ENCODE data around the gene PLAC8L1. TPM values are rescaled to one million over a fixed set of nuclear protein-coding genes. Genes with fewer than 3 reads are reported as not detected.
"Not testable (repeated sequence)": the region's sequence is repeated elsewhere in the genome, so short reads cannot be mapped to it uniquely, and the experiment has no call there.

The PLAC8L1 gene, protein sequence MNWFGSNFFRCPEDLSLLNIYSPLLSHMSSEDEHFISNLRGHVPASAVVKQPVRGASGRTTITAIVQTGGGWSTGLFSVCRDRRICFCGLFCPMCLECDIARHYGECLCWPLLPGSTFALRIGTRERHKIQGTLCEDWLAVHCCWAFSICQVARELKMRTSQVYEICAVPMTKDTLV
- total RNA-seq, result 0.45 TPM
- long read RNA-seq, result 0 reads

GRCh38 chr5:146105477-146105876 is at the start of gene PLAC8L1:
TSS of gene PLAC8L1 (minus strand) at chr5:146105577. CDS start at chr5:146104311, 1,266 bp downstream.
- ATAC-seq (no peak), DNase-seq (no peak)
- intact Hi-C loops (cut with micrococcal nuclease), result no loop called here

DNA sequence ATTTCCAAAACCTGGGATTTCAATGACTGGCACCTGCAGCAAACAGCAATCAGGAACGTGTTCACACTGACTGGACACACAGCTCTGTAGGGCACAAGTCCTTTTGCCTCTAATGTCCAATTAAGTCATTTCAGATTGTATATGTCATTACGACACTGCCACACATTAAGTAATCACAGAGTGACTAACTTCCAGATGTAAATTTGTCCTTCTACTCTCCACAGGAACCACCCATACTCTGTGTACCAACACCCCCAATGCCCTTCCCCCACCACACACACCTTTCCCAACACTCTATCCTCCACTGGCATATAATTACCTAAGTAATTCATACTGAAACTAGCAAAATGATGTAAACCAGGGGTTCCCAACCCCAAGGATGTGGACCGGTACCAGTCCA is 46.6 kb upstream of the PLAC8L1 start:
- intact Hi-C loops (cut with micrococcal nuclease), result loop anchor here (10.0 kb wide), 1 partner anchor 113 kb away; no protein-coding TSS in a partner anchor
- ATAC-seq, result no peak
- no peak for DNase-seq

DNA sequence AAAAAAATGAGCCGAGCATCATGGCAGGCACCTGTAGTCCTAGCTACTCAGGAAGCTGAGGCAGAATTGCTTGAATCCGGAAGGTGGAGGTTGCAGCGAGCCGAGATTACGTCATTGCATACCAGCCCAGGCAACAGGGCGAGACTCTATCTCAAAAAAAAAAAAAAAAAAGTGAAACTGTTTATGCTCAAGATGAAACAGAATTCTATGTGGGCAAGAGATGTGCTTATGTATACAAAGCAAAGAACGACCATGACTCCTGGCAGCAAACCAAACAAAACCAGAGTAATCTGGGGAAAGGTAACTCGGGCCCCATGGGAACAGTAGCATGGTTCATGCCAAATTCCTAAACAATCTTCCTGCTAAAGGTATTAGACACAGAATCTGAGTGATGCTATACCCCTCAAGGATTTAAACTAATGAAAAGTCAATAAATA is 32.6 kb upstream of the PLAC8L1 start:
- ATAC-seq, result no peak
- intact Hi-C loops (cut with micrococcal nuclease), result no loop called here

GRCh38 chr5:146130440-146131045 is 25.2 kb upstream of the PLAC8L1 start:
- intact Hi-C loops (cut with micrococcal nuclease), result no loop called here
- ATAC-seq (no peak), DNase-seq (no peak)

More for the DNA sequence above, 32.6 kb upstream of the PLAC8L1 start:
- DNase-seq, result no peak

GRCh38 chr5:146126068-146126467 is 20.7 kb upstream of the PLAC8L1 start:
- intact Hi-C loops (cut with micrococcal nuclease), result no loop called here
- no peak for DNase-seq
- ATAC-seq, result no peak

- ATAC-seq (no peak), DNase-seq (no peak)
- intact Hi-C loops (cut with micrococcal nuclease), result no loop called here
Observed at GRCh38 chr5:146124580-146124979, 19.2 kb upstream of the PLAC8L1 start.

- ATAC-seq; intact Hi-C loops (cut with micrococcal nuclease); DNase-seq: not testable (repeated sequence)
Observed at GRCh38 chr5:146121451-146121850, 16.1 kb upstream of the PLAC8L1 start.

GRCh38 chr5:146118322-146118721 is 12.9 kb upstream of the PLAC8L1 start:
- DNase-seq (no peak), ATAC-seq (no peak)
- intact Hi-C loops (cut with micrococcal nuclease), result no loop called here

DNA sequence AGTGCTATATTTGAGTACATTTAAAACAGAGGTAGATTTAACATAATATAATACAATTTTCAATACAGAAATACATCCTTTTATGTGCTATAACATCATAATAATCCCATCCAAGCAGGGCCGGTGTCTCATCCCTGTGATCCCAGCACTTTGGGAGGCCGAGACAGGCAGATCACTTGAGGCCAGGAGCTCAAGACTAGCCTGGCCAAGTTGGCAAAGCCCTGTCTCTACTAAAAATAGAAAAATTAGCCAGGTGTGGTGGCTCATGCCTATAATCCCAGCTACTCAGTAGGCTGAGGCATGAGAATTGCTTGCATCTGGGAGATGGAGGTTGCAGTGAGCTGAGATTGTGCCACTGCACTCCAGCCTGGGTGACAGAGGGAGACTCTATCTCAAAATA is 11.8 kb upstream of the PLAC8L1 start:
- intact Hi-C loops (cut with micrococcal nuclease); DNase-seq: not testable (repeated sequence)
- peak; percentile 56 for ATAC-seq

- intact Hi-C loops (cut with micrococcal nuclease), result no loop called here
- ATAC-seq (no peak), DNase-seq (no peak)
Observed at GRCh38 chr5:146116361-146116760, 11.0 kb upstream of the PLAC8L1 start.

DNA sequence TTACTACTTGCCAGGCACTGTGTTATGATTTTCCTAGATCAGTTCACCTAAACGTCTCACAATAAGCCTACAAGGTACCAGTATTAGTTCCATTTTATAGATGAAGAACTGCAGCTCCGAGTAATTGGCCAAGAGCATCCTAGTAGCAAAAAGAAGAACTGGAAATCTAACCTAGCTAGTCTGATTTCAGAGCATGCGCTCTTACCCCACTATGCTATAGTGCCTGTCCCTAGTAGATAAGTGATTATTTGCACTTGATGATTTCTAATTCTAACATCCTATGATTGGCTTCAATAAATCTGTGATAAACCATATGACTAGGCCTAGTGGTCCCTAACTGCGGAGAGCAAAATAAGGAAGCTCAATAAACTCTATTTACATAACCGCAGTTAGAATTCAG is 7.1 kb upstream of the PLAC8L1 start:
- intact Hi-C loops (cut with micrococcal nuclease), result no loop called here

GRCh38 chr5:146111409-146111808 is 6.0 kb upstream of the PLAC8L1 start:
- no peak for ATAC-seq
- intact Hi-C loops (cut with micrococcal nuclease), result no loop called here
- DNase-seq, result no peak

More for the DNA sequence above, 7.1 kb upstream of the PLAC8L1 start:
- ATAC-seq (no peak), DNase-seq (no peak)

- intact Hi-C loops (cut with micrococcal nuclease), result no loop called here
- no peak for DNase-seq
- no peak for ATAC-seq
Observed at GRCh38 chr5:146109379-146109778, 4.0 kb upstream of the PLAC8L1 start.

GRCh38 chr5:146108870-146109269 is 3.5 kb upstream of the PLAC8L1 start:
- intact Hi-C loops (cut with micrococcal nuclease); ATAC-seq; DNase-seq: not testable (repeated sequence)

- no peak for ATAC-seq
- DNase-seq, result no peak
- intact Hi-C loops (cut with micrococcal nuclease), result no loop called here
Observed at GRCh38 chr5:146107901-146108300, 2.5 kb upstream of the PLAC8L1 start.

DNA sequence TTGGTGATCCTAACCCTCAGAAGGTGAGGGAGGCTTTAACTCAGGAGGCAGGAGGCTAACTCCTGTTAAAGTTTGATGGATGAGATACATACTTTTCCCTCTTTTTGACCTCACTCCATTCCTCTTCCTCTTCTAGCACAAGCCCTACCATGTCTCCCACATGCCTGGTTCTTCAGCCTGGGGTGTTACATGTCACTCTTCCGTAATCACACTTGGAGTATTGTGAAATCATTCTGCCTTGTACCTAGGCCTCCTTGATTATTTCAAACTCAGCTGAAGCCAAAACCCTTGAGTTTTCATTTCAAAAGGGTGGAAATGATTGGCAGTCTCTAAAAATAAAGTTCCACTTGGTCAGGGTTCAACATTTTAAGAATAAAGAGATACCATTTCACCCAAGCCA is 1.8 kb downstream of the PLAC8L1 start:
- ATAC-seq, result peak; percentile 97
- intact Hi-C loops (cut with micrococcal nuclease), result no loop called here
- no peak for DNase-seq

DNA sequence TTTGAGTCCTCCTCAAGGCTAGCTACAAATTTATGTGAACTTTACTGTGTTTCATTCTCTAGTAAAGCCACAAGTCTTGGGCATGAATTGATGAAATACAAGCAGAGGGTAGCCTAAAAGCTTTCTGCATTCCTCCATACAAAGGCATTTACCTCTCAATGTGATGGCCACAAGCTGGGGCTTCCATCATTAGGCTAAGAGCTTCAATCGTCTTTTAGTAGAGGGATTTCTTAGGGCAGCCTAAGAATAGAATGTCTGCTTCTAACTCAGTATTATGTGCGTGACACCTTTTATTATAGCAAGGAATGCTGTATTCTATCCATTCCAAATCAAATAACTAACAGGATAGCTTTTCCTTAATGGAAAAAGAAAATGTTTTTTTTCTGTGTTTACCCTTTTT is 3.7 kb downstream of the PLAC8L1 start:
- DNase-seq, result no peak
- no peak for ATAC-seq
- intact Hi-C loops (cut with micrococcal nuclease), result no loop called here

DNA sequence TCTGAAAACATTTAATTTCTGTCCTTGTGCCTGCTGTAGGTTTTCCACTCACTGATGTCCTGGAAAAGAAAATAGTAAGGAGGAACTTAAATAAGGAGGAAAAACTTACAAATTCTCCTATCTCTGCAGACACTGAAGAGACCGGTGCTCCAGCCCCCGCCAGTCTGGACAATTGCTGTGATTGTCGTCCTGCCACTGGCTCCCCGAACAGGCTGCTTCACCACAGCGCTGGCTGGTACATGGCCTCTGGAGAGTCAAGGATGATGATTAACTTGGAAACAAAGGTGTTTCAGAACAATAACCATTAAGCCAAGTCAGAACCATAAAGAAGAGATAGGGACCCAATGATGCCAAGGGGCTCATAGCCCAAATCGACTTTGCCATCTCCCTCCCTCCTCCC is 7.3 kb downstream of the PLAC8L1 start:
- intact Hi-C loops (cut with micrococcal nuclease), result no loop called here
- DNase-seq (no peak), ATAC-seq (no peak)

DNA sequence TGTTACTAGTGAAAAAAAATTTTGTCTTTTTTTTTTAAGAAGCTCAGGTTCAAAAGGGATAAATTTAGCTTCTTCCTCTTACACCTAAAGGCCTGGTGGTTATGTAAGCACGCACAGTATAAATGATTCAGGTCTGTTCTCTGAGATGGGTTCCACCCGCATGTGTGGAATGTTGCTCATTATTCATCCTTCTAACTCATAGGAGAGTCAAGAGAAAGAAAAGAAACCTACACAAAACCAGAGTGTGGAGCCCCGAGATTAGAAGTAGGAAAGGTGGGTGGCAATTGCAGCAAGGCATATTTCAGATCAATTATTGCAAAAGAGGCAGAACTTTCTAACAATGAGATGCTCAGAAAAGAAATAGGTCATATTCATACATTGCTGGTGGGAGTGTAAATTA is 13.5 kb downstream of the PLAC8L1 start:
- ATAC-seq (no peak), DNase-seq (no peak)
- intact Hi-C loops (cut with micrococcal nuclease), result no loop called here

GRCh38 chr5:146089287-146089686 is 16.1 kb downstream of the PLAC8L1 start:
- no peak for ATAC-seq
- DNase-seq, result no peak
- intact Hi-C loops (cut with micrococcal nuclease), result no loop called here

DNA sequence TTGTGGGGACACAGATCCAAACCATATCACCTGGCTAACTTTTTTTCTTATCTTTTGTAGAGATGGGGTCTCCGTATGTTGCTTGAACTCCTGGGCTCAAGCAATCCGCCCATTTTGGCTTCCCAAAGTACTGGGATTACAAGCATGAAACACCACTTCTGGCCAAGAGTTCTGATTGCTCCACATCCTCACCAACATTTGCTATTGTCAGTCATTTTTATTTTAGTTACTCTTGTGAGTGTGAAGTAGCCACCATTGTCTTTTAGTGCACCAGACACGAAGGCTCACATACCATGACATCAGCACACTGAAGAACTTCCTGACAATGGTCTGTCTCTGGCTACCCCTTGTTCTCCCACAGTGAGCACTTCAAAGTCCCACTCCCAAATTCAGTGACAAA is 17.3 kb downstream of the PLAC8L1 start:
- intact Hi-C loops (cut with micrococcal nuclease), result no loop called here
- DNase-seq, result no peak
- ATAC-seq, result no peak
